Smooth muscle cell (in vitro differentiated cells): ENCODE measurements around the gene TPPP2. TPM values are rescaled to one million over a fixed set of nuclear protein-coding genes. Genes with fewer than 3 reads are reported as not detected.

Source experiments
- DNase-seq: peaks from one replicate; lab custom pipeline; 2025; ENCODE audit not compliant: unreplicated experiment; lab: John Stamatoyannopoulos, UW
- H2AFZ ChIP-seq: fragments of 200-600 bp; sonication (generic); 2 replicates; pipeline ENCODE4 v1.6.0; 2016; ENCODE audit warnings: antibody characterized with exemption, low read depth, mild to moderate bottlenecking
- H3F3A ChIP-seq: fragments of 200-600 bp; sonication (generic); 2 replicates; pipeline ENCODE4 v1.6.0; 2017; ENCODE audit warnings: antibody characterized with exemption, low read depth
- H3K27ac ChIP-seq: fragments of 200-600 bp; sonication (generic); 2 replicates; pipeline ENCODE4 v1.5.1; 2016; ENCODE audit warnings: low read depth, mild to moderate bottlenecking
- H3K27me3 ChIP-seq: fragments of 200-600 bp; sonication (generic); 2 replicates; pipeline ENCODE4 v1.6.1; 2016; ENCODE audit warnings: low read depth, mild to moderate bottlenecking
- H3K36me3 ChIP-seq: fragments of 200-600 bp; sonication (generic); 2 replicates; pipeline ENCODE4 v1.5.1; 2016; ENCODE audit warnings: low read depth
- H3K4me1 ChIP-seq: fragments of 200-600 bp; sonication (generic); 2 replicates; pipeline ENCODE4 v1.5.1; 2016; ENCODE audit warnings: low read depth
- H3K4me2 ChIP-seq: fragments of 200-600 bp; sonication (generic); 2 replicates; pipeline ENCODE4 v1.6.0; 2016; ENCODE audit warnings: mild to moderate bottlenecking
- H3K4me3 ChIP-seq: fragments of 200-600 bp; sonication (generic); 2 replicates; pipeline ENCODE4 v1.5.1; 2016; ENCODE audit warnings: mild to moderate bottlenecking
- H3K79me2 ChIP-seq: fragments of 200-600 bp; sonication (generic); 2 replicates; pipeline ENCODE4 v1.6.0; 2016; ENCODE audit warnings: low read depth, mild to moderate bottlenecking
- H3K9ac ChIP-seq: fragments of 200-600 bp; sonication (generic); 2 replicates; pipeline ENCODE4 v1.6.0; 2016; ENCODE audit warnings: low read depth
- H3K9me3 ChIP-seq: fragments of 200-600 bp; sonication (generic); replicated peaks from 2 replicates; pipeline ENCODE4 v1.5.1; 2016; ENCODE audit warnings: low read depth
- H4K20me1 ChIP-seq: fragments of 200-600 bp; sonication (generic); 2 replicates; pipeline ENCODE4 v1.6.0; 2016; ENCODE audit warnings: low read depth
- WGBS: methylation state at CpG from one replicate; pipeline ENCODE4 v1.1.7; 2016; ENCODE audit warnings: low lambda C conversion rate; 5-methylcytosine and 5-hydroxymethylcytosine counted together
- polyA plus RNA-seq: library from polyadenylated mRNA; unstranded; fragments of >200 nt; fragmentation: Nextera tagmentation; extraction: Ambion mirVana; gene quantifications from 2 replicates; pipeline ENCODE4 v1.2.1, GENCODE V29; 2016
- total RNA-seq: library from RNA; depleted of rRNA; stranded (reverse); fragments of >200 nt; gene quantifications from 2 replicates; pipeline ENCODE4 v1.2.3, GENCODE V29; 2014
- TF ChIP-seq, protein P1 (sequence below): fragments of 200-600 bp; sonication (generic); IDR thresholded peaks from 2 replicates; pipeline ENCODE4 v1.5.1; 2017; ENCODE audit warnings: borderline replicate concordance, mild to moderate bottlenecking, antibody characterized with exemption; ENCODE audit not compliant: insufficient read depth, poor library complexity, severe bottlenecking

TPPP2 gene
- total and polyA plus RNA-seq, 2 experiments from 2014 or later: 0.70 TPM; not detected in 1

DNA sequence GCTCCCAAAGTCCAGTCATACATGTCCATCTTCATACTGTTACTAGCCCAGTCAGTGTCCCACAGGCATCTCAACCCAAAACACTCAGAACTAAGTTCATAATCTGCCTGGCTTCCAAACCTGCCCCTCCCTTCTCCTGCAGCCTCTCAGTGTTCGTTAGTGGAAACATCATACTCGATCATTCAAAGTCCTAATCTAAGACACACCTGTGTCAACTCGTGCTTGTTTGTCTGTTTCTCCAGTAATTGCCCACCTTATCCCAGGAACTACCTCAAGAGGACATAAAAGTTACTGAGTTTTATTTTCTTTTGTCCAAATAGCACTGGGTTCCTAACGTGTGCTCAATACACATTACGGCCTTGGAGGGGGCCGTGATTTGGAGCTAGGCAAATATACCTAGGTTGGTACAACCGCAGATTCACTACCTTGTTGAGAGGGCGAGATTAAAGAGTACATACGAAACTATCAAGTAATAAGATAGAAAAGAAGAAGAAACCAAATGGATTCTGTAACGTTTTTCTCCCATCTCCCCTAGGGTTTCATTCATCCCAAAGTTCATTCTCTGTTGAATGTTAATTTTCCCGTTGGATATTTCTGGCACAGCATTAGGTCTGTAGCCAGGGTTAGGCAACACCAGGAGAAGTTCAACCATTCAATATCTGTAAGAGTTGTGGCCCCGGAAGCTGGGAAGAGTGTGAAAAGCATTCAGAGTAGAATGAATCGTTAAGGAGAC, 30.8 kb downstream of the TPPP2 start:
- TF ChIP-seq, protein P1, sequence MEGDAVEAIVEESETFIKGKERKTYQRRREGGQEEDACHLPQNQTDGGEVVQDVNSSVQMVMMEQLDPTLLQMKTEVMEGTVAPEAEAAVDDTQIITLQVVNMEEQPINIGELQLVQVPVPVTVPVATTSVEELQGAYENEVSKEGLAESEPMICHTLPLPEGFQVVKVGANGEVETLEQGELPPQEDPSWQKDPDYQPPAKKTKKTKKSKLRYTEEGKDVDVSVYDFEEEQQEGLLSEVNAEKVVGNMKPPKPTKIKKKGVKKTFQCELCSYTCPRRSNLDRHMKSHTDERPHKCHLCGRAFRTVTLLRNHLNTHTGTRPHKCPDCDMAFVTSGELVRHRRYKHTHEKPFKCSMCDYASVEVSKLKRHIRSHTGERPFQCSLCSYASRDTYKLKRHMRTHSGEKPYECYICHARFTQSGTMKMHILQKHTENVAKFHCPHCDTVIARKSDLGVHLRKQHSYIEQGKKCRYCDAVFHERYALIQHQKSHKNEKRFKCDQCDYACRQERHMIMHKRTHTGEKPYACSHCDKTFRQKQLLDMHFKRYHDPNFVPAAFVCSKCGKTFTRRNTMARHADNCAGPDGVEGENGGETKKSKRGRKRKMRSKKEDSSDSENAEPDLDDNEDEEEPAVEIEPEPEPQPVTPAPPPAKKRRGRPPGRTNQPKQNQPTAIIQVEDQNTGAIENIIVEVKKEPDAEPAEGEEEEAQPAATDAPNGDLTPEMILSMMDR: no peak
- Histone ChIP-seq H3K36me3 (no peaks in the 10 kb centered on the region), H3K27me3 (no peaks in the 10 kb centered on the region), H3K9ac (no peak overlapping the region), H3F3A (peaks cover 16% of the 10 kb centered on the region), H3K4me1 (peaks cover 8% of the 10 kb centered on the region), H3K9me3 (no peaks in the 10 kb centered on the region), H3K27ac (peak overlapping the region; percentile 41), H3K79me2 (no peaks in the 10 kb centered on the region), H3K4me3 (no peak overlapping the region), H3K4me2 (peak overlapping the region; percentile 41), H4K20me1 (no peaks in the 10 kb centered on the region), H2AFZ (no peak overlapping the region)
- DNase-seq: no peak
- 88% methylated on average over 13 of the region's 13 CpGs for WGBS

DNA sequence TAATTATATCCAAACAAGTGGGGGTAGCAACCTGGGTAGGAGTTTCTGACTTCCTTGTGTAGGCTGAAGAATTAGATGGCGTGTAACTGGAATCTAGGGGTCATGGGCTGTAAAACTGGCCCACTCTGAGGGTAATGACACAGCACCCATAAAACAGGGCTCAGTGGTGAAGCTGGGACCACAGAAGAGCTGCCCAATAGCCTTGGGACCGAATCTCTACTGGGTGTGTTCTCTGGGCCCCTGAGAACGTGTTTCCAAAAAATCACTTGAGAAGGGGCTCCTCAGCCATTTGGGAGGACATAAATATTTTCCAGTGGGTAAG, 31.3 kb downstream of the TPPP2 start:
- WGBS: 75% methylated on average over 3 of the region's 3 CpGs
- no peaks in the 10 kb centered on the region for H4K20me1 ChIP-seq
- H3K36me3 ChIP-seq: no peaks in the 10 kb centered on the region
- H3K4me3 ChIP-seq: no peak overlapping the region
- H3K79me2 ChIP-seq: no peaks in the 10 kb centered on the region
- DNase-seq: no peak
- TF ChIP-seq, protein P1: no peak
- H3K4me1 ChIP-seq: peaks cover 8% of the 10 kb centered on the region
- no peak overlapping the region for H3K27ac ChIP-seq
- no peak overlapping the region for H2AFZ ChIP-seq
- H3K9me3 ChIP-seq: no peaks in the 10 kb centered on the region
- H3F3A ChIP-seq: peaks cover 16% of the 10 kb centered on the region
- H3K27me3 ChIP-seq: no peaks in the 10 kb centered on the region
- H3K4me2 ChIP-seq: no peak overlapping the region
- no peak overlapping the region for H3K9ac ChIP-seq

DNA sequence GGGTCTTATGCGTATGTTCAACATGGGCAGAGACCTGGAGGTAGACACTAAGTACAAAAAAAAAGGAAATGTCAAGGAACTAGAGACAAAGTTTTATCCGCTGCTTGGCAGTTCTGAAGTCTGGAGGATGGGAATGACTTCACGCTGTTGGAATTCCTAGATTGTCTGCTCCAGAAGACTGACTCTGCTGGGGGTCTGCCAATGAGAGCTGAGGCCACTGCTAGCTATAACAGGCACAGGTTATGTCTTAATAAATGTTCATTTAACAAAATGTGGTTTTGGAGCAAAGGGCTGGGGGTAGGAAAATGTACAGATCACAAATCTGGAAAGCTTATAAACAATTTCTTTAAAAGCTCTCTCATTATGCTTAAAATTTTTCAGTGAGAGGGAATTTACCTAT, 33.5 kb downstream of the TPPP2 start:
- whole genome bisulfite sequencing: 17% methylated on average over 3 of the region's 3 CpGs
- Histone ChIP-seq H3K9me3 (no peaks in the 10 kb centered on the region), H3K9ac (no peak overlapping the region), H3K36me3 (no peaks in the 10 kb centered on the region), H3K27ac (peak overlapping the region; percentile 55), H3F3A (peaks cover 14% of the 10 kb centered on the region), H4K20me1 (no peaks in the 10 kb centered on the region), H3K4me2 (peak overlapping the region; percentile 55), H3K4me3 (no peak overlapping the region), H2AFZ (peak overlapping the region; percentile 5), H3K4me1 (peaks cover 11% of the 10 kb centered on the region), H3K27me3 (no peaks in the 10 kb centered on the region), H3K79me2 (no peaks in the 10 kb centered on the region)
- TF ChIP-seq, protein P1: no peak
- no peak for DNase-seq

DNA sequence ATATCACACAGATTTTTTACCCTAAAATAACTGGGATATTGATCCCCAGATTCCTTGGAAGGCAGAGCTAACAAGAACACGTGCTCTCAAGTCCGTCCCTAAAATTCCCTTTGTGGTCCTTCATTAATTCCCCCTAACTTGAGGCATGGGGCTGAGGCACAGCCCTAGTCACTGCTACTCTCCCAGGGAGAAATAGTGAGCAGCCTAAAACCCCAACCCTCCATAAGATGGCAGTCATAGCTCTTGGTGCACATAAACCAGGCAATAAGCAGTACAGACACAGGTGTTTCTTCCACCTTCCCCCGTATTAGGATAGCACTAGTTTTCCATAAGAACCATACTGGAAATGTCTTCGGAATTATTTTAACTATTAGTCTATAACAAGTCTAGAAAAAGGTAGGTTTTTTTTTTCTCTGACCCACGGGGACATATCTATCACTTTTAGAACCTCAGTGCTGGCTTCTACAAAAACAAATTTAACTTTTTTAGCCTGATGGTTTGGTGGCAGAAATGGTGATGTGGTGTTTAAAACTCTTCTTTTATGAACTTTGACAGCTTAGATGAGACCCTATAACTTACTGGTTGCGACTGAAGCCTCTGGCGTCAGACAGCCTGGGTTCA, 37.0 kb downstream of the TPPP2 start:
- WGBS: 80% methylated on average over 7 of the region's 7 CpGs
- H4K20me1 ChIP-seq: no peaks in the 10 kb centered on the region
- no peaks in the 10 kb centered on the region for H3K27me3 ChIP-seq
- H3K36me3 ChIP-seq: no peaks in the 10 kb centered on the region
- DNase-seq: no peak
- no peak overlapping the region for H3K27ac ChIP-seq
- H3K4me2 ChIP-seq: no peak overlapping the region
- peaks cover 22% of the 10 kb centered on the region for H3F3A ChIP-seq
- peaks cover 29% of the 10 kb centered on the region for H3K4me1 ChIP-seq
- H3K9me3 ChIP-seq: no peaks in the 10 kb centered on the region
- H3K79me2 ChIP-seq: no peaks in the 10 kb centered on the region
- H3K4me3 ChIP-seq: no peak overlapping the region
- no peak overlapping the region for H2AFZ ChIP-seq
- H3K9ac ChIP-seq: no peak overlapping the region
- TF ChIP-seq, protein P1: no peak
